HEK293 (cell line): ENCODE data around the gene WDR36.
A peak's percentile ranks its signal among the peaks of the same experiment; 100 is the strongest.

Source experiments
- GLIS1 ChIP-seq: fragments of 450-650 bp; formaldehyde crosslinking; IDR thresholded peaks from 2 replicates; pipeline ENCODE4 v1.5.1; 2016; ENCODE audit warnings: missing biosample characterization, missing genetic modification characterization
- KLF16 ChIP-seq: fragments of 450-650 bp; formaldehyde crosslinking; IDR thresholded peaks from 2 replicates; pipeline ENCODE4 v1.5.1; 2017; ENCODE audit warnings: missing biosample characterization, missing genetic modification characterization
- KLF7 ChIP-seq: fragments of 450-650 bp; formaldehyde crosslinking; IDR thresholded peaks from 2 replicates; pipeline ENCODE4 v1.5.1; 2016; ENCODE audit warnings: missing biosample characterization, missing genetic modification characterization, borderline replicate concordance
- PRDM2 ChIP-seq: fragments of 450-650 bp; formaldehyde crosslinking; IDR thresholded peaks from 2 replicates; pipeline ENCODE4 v1.5.1; 2016; ENCODE audit warnings: missing biosample characterization, missing genetic modification characterization, borderline replicate concordance
- SETDB1 ChIP-seq: IDR thresholded peaks from one replicate; pipeline ENCODE4 v1.6.1; 2017; ENCODE audit warnings: mild to moderate bottlenecking, low read length, moderate library complexity, mixed read lengths; ENCODE audit not compliant: insufficient read length
- YY1 ChIP-seq: fragments of 450-650 bp; formaldehyde crosslinking; IDR thresholded peaks from 2 replicates; pipeline ENCODE4 v1.5.1; 2018; ENCODE audit warnings: missing biosample characterization, missing genetic modification characterization
- ZBTB20 ChIP-seq: fragments of 450-650 bp; formaldehyde crosslinking; IDR thresholded peaks from 2 replicates; pipeline ENCODE4 v1.5.1; 2016; ENCODE audit warnings: missing biosample characterization, missing genetic modification characterization
- ZNF221 ChIP-seq: fragments of 450-650 bp; formaldehyde crosslinking; IDR thresholded peaks from 2 replicates; pipeline ENCODE4 v1.5.1; 2017; ENCODE audit warnings: missing biosample characterization, missing genetic modification characterization, borderline replicate concordance
- ZNF248 ChIP-seq: fragments of 450-650 bp; formaldehyde crosslinking; IDR thresholded peaks from 2 replicates; pipeline ENCODE4 v1.5.1; 2017; ENCODE audit warnings: missing biosample characterization, missing genetic modification characterization
- ZNF274 ChIP-seq, 2 experiments: fragments of 200-500 bp in 1 of 2; fragments of 450-650 bp in 1 of 2; sonication (Bioruptor generic) in 1 of 2; formaldehyde crosslinking in 1 of 2; IDR thresholded peaks; 2 replicates each; pipeline versions ENCODE4 v1.5.1 to v1.6.1; 2014 to 2016; ENCODE audit warnings: borderline replicate concordance in 1 of 2, inconsistent platforms in 1 of 2, low read length in 1 of 2, missing biosample characterization in 1 of 2, missing genetic modification characterization in 1 of 2
- ZNF37A ChIP-seq: fragments of 450-650 bp; IDR thresholded peaks from 2 replicates; pipeline ENCODE4 v1.5.1; 2018; ENCODE audit warnings: missing biosample characterization, missing genetic modification characterization
- ZNF514 ChIP-seq: fragments of 450-650 bp; formaldehyde crosslinking; IDR thresholded peaks from 2 replicates; pipeline ENCODE4 v1.5.1; 2016; ENCODE audit warnings: missing biosample characterization, missing genetic modification characterization
- ZNF521 ChIP-seq: fragments of 450-650 bp; formaldehyde crosslinking; IDR thresholded peaks from 2 replicates; pipeline ENCODE4 v1.5.1; 2017; ENCODE audit warnings: missing biosample characterization, mild to moderate bottlenecking, missing genetic modification characterization
- ZNF555 ChIP-seq: fragments of 450-650 bp; formaldehyde crosslinking; conservative IDR thresholded peaks from 2 replicates; pipeline ENCODE4 v1.5.1; 2017; ENCODE audit warnings: missing biosample characterization, mild to moderate bottlenecking, missing genetic modification characterization, inconsistent platforms
- ZNF600 ChIP-seq: fragments of 450-650 bp; formaldehyde crosslinking; IDR thresholded peaks from 2 replicates; pipeline ENCODE4 v1.5.1; 2016; ENCODE audit warnings: missing biosample characterization, missing genetic modification characterization
- ZNF76 ChIP-seq: fragments of 450-650 bp; formaldehyde crosslinking; IDR thresholded peaks from 2 replicates; pipeline ENCODE4; 2016; ENCODE audit warnings: low read depth, missing biosample characterization, missing genetic modification characterization, borderline replicate concordance
- TF ChIP-seq, protein P1 (sequence below): fragments of 450-650 bp; formaldehyde crosslinking; IDR thresholded peaks from 2 replicates; pipeline ENCODE4 v1.5.0; 2017; ENCODE audit warnings: missing biosample characterization, missing genetic modification characterization, borderline replicate concordance
- TF ChIP-seq, protein P2 (sequence below): fragments of 450-650 bp; formaldehyde crosslinking; IDR thresholded peaks from 2 replicates; pipeline ENCODE4 v1.5.1; 2016; ENCODE audit warnings: missing biosample characterization, missing genetic modification characterization
- TF ChIP-seq, protein P3 (sequence below): fragments of 450-650 bp; formaldehyde crosslinking; IDR thresholded peaks from 2 replicates; pipeline ENCODE4 v1.5.1; 2016; ENCODE audit warnings: missing biosample characterization, missing genetic modification characterization
- TF ChIP-seq, protein P4 (sequence below): fragments of 450-650 bp; IDR thresholded peaks from 2 replicates; pipeline ENCODE4 v1.5.1; 2018; ENCODE audit warnings: missing biosample characterization, mild to moderate bottlenecking, missing genetic modification characterization
- TF ChIP-seq, protein P5 (sequence below): fragments of 450-650 bp; formaldehyde crosslinking; IDR thresholded peaks from 2 replicates; pipeline ENCODE4 v1.5.1; 2017; ENCODE audit warnings: missing biosample characterization, missing genetic modification characterization

Gene WDR36

GRCh38 chr5:111092062-111092853 lies at the start of gene WDR36 (continued):
- TF ChIP-seq, protein P1, sequence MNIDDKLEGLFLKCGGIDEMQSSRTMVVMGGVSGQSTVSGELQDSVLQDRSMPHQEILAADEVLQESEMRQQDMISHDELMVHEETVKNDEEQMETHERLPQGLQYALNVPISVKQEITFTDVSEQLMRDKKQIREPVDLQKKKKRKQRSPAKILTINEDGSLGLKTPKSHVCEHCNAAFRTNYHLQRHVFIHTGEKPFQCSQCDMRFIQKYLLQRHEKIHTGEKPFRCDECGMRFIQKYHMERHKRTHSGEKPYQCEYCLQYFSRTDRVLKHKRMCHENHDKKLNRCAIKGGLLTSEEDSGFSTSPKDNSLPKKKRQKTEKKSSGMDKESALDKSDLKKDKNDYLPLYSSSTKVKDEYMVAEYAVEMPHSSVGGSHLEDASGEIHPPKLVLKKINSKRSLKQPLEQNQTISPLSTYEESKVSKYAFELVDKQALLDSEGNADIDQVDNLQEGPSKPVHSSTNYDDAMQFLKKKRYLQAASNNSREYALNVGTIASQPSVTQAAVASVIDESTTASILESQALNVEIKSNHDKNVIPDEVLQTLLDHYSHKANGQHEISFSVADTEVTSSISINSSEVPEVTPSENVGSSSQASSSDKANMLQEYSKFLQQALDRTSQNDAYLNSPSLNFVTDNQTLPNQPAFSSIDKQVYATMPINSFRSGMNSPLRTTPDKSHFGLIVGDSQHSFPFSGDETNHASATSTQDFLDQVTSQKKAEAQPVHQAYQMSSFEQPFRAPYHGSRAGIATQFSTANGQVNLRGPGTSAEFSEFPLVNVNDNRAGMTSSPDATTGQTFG (tag by site-specific recombination), result peak; percentile 89
- TF ChIP-seq, protein P2, sequence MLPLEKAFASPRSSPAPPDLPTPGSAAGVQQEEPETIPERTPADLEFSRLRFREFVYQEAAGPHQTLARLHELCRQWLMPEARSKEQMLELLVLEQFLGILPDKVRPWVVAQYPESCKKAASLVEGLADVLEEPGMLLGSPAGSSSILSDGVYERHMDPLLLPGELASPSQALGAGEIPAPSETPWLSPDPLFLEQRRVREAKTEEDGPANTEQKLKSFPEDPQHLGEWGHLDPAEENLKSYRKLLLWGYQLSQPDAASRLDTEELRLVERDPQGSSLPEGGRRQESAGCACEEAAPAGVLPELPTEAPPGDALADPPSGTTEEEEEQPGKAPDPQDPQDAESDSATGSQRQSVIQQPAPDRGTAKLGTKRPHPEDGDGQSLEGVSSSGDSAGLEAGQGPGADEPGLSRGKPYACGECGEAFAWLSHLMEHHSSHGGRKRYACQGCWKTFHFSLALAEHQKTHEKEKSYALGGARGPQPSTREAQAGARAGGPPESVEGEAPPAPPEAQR, result 0 out of 2 replicates have a peak, but pooled peaks have one; percentile 22
- TF ChIP-seq ZNF221 (tag by site-specific recombination), result no peak
- TF ChIP-seq ZNF76 (tag by site-specific recombination), result peak; percentile 85; the same call in 1 of the 2 replicates
- TF ChIP-seq ZNF521 (tag by site-specific recombination), result no peak
- TF ChIP-seq ZNF514, result no peak
- no peak for TF ChIP-seq ZNF555 (tag by site-specific recombination)
- TF ChIP-seq ZNF600, result peak; percentile 84
- peak; percentile 83 for TF ChIP-seq KLF16 (tag by site-specific recombination)
- no peak for TF ChIP-seq GLIS1 (tag by site-specific recombination)
- TF ChIP-seq, protein P3, sequence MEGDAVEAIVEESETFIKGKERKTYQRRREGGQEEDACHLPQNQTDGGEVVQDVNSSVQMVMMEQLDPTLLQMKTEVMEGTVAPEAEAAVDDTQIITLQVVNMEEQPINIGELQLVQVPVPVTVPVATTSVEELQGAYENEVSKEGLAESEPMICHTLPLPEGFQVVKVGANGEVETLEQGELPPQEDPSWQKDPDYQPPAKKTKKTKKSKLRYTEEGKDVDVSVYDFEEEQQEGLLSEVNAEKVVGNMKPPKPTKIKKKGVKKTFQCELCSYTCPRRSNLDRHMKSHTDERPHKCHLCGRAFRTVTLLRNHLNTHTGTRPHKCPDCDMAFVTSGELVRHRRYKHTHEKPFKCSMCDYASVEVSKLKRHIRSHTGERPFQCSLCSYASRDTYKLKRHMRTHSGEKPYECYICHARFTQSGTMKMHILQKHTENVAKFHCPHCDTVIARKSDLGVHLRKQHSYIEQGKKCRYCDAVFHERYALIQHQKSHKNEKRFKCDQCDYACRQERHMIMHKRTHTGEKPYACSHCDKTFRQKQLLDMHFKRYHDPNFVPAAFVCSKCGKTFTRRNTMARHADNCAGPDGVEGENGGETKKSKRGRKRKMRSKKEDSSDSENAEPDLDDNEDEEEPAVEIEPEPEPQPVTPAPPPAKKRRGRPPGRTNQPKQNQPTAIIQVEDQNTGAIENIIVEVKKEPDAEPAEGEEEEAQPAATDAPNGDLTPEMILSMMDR (tag by site-specific recombination), result peak; percentile 36; the same call in 1 of the 2 replicates
- TF ChIP-seq ZNF274 (IDR thresholded peaks at IDR 0.05; ENCODE audit: low read length), result no peak
- TF ChIP-seq ZNF274 (tag by site-specific recombination; IDR thresholded peaks at IDR 0.05; ENCODE audit: borderline replicate concordance), result no peak
- TF ChIP-seq, protein P4, sequence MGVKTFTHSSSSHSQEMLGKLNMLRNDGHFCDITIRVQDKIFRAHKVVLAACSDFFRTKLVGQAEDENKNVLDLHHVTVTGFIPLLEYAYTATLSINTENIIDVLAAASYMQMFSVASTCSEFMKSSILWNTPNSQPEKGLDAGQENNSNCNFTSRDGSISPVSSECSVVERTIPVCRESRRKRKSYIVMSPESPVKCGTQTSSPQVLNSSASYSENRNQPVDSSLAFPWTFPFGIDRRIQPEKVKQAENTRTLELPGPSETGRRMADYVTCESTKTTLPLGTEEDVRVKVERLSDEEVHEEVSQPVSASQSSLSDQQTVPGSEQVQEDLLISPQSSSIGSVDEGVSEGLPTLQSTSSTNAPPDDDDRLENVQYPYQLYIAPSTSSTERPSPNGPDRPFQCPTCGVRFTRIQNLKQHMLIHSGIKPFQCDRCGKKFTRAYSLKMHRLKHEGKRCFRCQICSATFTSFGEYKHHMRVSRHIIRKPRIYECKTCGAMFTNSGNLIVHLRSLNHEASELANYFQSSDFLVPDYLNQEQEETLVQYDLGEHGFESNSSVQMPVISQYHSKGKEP (tag by site-specific recombination), result peak; percentile 49; the same call in 1 of the 2 replicates
- TF ChIP-seq PRDM2 (tag by site-specific recombination), result peak; percentile 45; the same call in 1 of the 2 replicates
- peak; percentile 53; the same call in 1 of the 2 replicates for TF ChIP-seq ZBTB20
- TF ChIP-seq KLF7 (tag by site-specific recombination), result 0 out of 2 replicates have a peak, but pooled peaks have one; percentile 28
- TF ChIP-seq YY1 (tag by site-specific recombination), result peak; percentile 84
- no peak for TF ChIP-seq ZNF248 (tag by site-specific recombination)
- TF ChIP-seq, protein P5, sequence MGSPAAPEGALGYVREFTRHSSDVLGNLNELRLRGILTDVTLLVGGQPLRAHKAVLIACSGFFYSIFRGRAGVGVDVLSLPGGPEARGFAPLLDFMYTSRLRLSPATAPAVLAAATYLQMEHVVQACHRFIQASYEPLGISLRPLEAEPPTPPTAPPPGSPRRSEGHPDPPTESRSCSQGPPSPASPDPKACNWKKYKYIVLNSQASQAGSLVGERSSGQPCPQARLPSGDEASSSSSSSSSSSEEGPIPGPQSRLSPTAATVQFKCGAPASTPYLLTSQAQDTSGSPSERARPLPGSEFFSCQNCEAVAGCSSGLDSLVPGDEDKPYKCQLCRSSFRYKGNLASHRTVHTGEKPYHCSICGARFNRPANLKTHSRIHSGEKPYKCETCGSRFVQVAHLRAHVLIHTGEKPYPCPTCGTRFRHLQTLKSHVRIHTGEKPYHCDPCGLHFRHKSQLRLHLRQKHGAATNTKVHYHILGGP, result no peak
- TF ChIP-seq SETDB1, result peak; percentile 93
- TF ChIP-seq ZNF37A, result no peak
